ENCODE data around the gene B4GALNT4.

DNA sequence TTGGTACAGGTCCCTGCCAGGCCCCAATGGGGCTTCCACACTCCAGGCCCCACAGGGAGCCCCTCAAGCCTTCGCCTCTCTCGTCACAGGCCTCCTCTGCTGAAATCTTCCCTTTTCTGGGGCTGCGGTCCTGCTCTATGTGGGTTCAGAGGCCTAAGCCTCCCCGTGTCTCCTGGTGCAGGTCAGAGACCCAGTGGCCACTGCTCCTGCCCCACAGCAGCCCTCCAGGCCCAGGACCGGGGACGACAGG lies 42.8 kb upstream of the B4GALNT4 start:
- TF ChIP-seq, protein P1, sequence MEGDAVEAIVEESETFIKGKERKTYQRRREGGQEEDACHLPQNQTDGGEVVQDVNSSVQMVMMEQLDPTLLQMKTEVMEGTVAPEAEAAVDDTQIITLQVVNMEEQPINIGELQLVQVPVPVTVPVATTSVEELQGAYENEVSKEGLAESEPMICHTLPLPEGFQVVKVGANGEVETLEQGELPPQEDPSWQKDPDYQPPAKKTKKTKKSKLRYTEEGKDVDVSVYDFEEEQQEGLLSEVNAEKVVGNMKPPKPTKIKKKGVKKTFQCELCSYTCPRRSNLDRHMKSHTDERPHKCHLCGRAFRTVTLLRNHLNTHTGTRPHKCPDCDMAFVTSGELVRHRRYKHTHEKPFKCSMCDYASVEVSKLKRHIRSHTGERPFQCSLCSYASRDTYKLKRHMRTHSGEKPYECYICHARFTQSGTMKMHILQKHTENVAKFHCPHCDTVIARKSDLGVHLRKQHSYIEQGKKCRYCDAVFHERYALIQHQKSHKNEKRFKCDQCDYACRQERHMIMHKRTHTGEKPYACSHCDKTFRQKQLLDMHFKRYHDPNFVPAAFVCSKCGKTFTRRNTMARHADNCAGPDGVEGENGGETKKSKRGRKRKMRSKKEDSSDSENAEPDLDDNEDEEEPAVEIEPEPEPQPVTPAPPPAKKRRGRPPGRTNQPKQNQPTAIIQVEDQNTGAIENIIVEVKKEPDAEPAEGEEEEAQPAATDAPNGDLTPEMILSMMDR (IDR thresholded peaks at IDR 0.05), result no peak
- TF ChIP-seq POLR2A (IDR thresholded peaks at IDR 0.05), result no peak
- no peak for TF ChIP-seq EP300 (IDR thresholded peaks at IDR 0.05)
- no peak for TF ChIP-seq POLR2AphosphoS5 (IDR thresholded peaks at IDR 0.05)
